GM19193 (cell line): Measurements from ENCODE around the gene BLID.

Experiments used
- POLR2A ChIP-seq: IDR thresholded peaks from 4 replicates; pipeline ENCODE4 v1.6.1; 2011; ENCODE audit not compliant: insufficient read depth, insufficient read length; ENCODE audit errors: extremely low read depth

Gene BLID

GRCh38 chr11:122150216-122151124, 34.5 kb upstream of the BLID start:
- TF ChIP-seq POLR2A, result no peak

- no peak for TF ChIP-seq POLR2A
Measured at GRCh38 chr11:122149202-122149601, 33.2 kb upstream of the BLID start.

GRCh38 chr11:122146475-122146874, 30.5 kb upstream of the BLID start:
- TF ChIP-seq POLR2A, result no peak

- TF ChIP-seq POLR2A, result no peak
Measured at GRCh38 chr11:122145715-122146274, 29.8 kb upstream of the BLID start.

- no peak for TF ChIP-seq POLR2A
Measured at GRCh38 chr11:122144752-122145151, 28.7 kb upstream of the BLID start.

GRCh38 chr11:122141725-122142124, 25.7 kb upstream of the BLID start:
- no peak for TF ChIP-seq POLR2A

- TF ChIP-seq POLR2A, result no peak
Measured at GRCh38 chr11:122140500-122140899, 24.5 kb upstream of the BLID start.

GRCh38 chr11:122139595-122139866, 23.5 kb upstream of the BLID start:
- no peak for TF ChIP-seq POLR2A

GRCh38 chr11:122138744-122139594, 23.0 kb upstream of the BLID start:
- no peak for TF ChIP-seq POLR2A

- TF ChIP-seq POLR2A, result no peak
Measured at GRCh38 chr11:122137078-122137793, 21.2 kb upstream of the BLID start.

GRCh38 chr11:122131126-122131525, 15.1 kb upstream of the BLID start:
- no peak for TF ChIP-seq POLR2A

GRCh38 chr11:122128146-122128545, 12.1 kb upstream of the BLID start:
- no peak for TF ChIP-seq POLR2A

GRCh38 chr11:122127020-122127419, 11.0 kb upstream of the BLID start:
- no peak for TF ChIP-seq POLR2A

GRCh38 chr11:122126024-122126688, 10.1 kb upstream of the BLID start:
- no peak for TF ChIP-seq POLR2A
